ENCODE data around the gene ARPIN. TPM values are rescaled to one million over a fixed set of nuclear protein-coding genes. Genes with fewer than 3 reads are reported as not detected.
A peak's percentile ranks its signal among the peaks of the same experiment; 100 is the strongest.

ARPIN gene
- total RNA-seq, 1 experiment from 2014 or later, result 30.4 TPM

- no peak overlapping the region for H3K27ac ChIP-seq
- no peak for DNase-seq
- intact Hi-C loops (cut with micrococcal nuclease; ENCODE audit: unreplicated experiment), result no loop called here
- TF ChIP-seq EZH2 (IDR thresholded peaks at IDR 0.05; ENCODE audit: low read depth) (no peak), CTCF (conservative IDR thresholded peaks at IDR 0.05) (no peak)
- no peaks in the 10 kb centered on the region for H3K9me2 ChIP-seq (ENCODE audit: insufficient read depth)
- ChIA-PET POLR2A (ENCODE audit: unreplicated experiment) (interaction anchor here (0.6 kb wide), 1 partner anchor 149 kb away, joined by 3 read pairs; no protein-coding TSS in a partner anchor), CTCF (no interaction called here)
- H3F3A ChIP-seq (ENCODE audit: insufficient read depth, low read depth), result peaks cover 19% of the 10 kb centered on the region; the same call in 1 of the 2 replicates
- H3K4me3 ChIP-seq, result no peak overlapping the region
- H3K27me3 ChIP-seq (ENCODE audit: insufficient read depth, low read depth), result no peaks in the 10 kb centered on the region
- no peaks in the 10 kb centered on the region for H4K20me1 ChIP-seq (ENCODE audit: insufficient read depth)
- H3K79me2 ChIP-seq (ENCODE audit: low read depth), result no peaks in the 10 kb centered on the region
- H3K36me3 ChIP-seq (ENCODE audit: low read depth), result peaks cover 19% of the 10 kb centered on the region; the same call in 1 of the 2 replicates
- no TSS peak for BruUV-seq (replicated peaks)
- H2AFZ ChIP-seq, result no peak overlapping the region
- H3K4me2 ChIP-seq, result no peak overlapping the region
- no peaks in the 10 kb centered on the region for H3K4me1 ChIP-seq (replicated peaks; ENCODE audit: insufficient read depth)
- H3K9me3 ChIP-seq (ENCODE audit: insufficient read depth, low read depth), result no peaks in the 10 kb centered on the region
Observed at GRCh38 chr15:89860431-89860830, 52.3 kb downstream of the ARPIN start.

GRCh38 chr15:89858661-89859458, 53.9 kb downstream of the ARPIN start:
- peak in 1 of 2 experiments; percentile 62 for DNase-seq
- Histone ChIP-seq H4K20me1 (ENCODE audit: insufficient read depth) (no peaks in the 10 kb centered on the region), H3K79me2 (ENCODE audit: low read depth) (no peaks in the 10 kb centered on the region), H3K27me3 (ENCODE audit: insufficient read depth, low read depth) (no peaks in the 10 kb centered on the region), H3K4me2 (no peak overlapping the region), H3K9me2 (ENCODE audit: insufficient read depth) (no peaks in the 10 kb centered on the region), H3K4me1 (replicated peaks; ENCODE audit: insufficient read depth) (no peaks in the 10 kb centered on the region), H3K4me3 (no peak overlapping the region), H3K27ac (no peak overlapping the region), H3K9me3 (ENCODE audit: insufficient read depth, low read depth) (no peaks in the 10 kb centered on the region), H3K36me3 (ENCODE audit: low read depth) (peaks cover 19% of the 10 kb centered on the region; the same call in 1 of the 2 replicates), H3F3A (ENCODE audit: insufficient read depth, low read depth) (0 out of 2 replicates have a peak, but pooled peaks cover 10% of the 10 kb centered on the region), H2AFZ (no peak overlapping the region)
- CTCF ChIA-PET, result no interaction called here
- TF ChIP-seq EZH2 (IDR thresholded peaks at IDR 0.05; ENCODE audit: low read depth) (no peak), CTCF (conservative IDR thresholded peaks at IDR 0.05) (no peak)
- POLR2A ChIA-PET (ENCODE audit: unreplicated experiment), result no interaction called here
- no TSS peak for BruUV-seq (replicated peaks)
- intact Hi-C loops (cut with micrococcal nuclease; ENCODE audit: unreplicated experiment), result no loop called here

GRCh38 chr15:89857673-89858072, 55.1 kb downstream of the ARPIN start:
- Histone ChIP-seq H3K79me2 (ENCODE audit: low read depth) (no peaks in the 10 kb centered on the region), H3K4me1 (replicated peaks; ENCODE audit: insufficient read depth) (no peaks in the 10 kb centered on the region), H3K9me2 (ENCODE audit: insufficient read depth) (no peaks in the 10 kb centered on the region), H3K4me2 (no peak overlapping the region), H3F3A (ENCODE audit: insufficient read depth, low read depth) (peaks cover 17% of the 10 kb centered on the region; the same call in 1 of the 2 replicates), H3K36me3 (ENCODE audit: low read depth) (peaks cover 19% of the 10 kb centered on the region), H3K27ac (no peak overlapping the region), H3K4me3 (no peak overlapping the region), H4K20me1 (ENCODE audit: insufficient read depth) (no peaks in the 10 kb centered on the region), H3K9me3 (ENCODE audit: insufficient read depth, low read depth) (no peaks in the 10 kb centered on the region), H3K27me3 (ENCODE audit: insufficient read depth, low read depth) (no peaks in the 10 kb centered on the region), H2AFZ (no peak overlapping the region)
- BruUV-seq (replicated peaks), result no TSS peak
- ChIA-PET POLR2A (ENCODE audit: unreplicated experiment) (interaction anchor here (0.7 kb wide), 1 partner anchor 21 kb away, joined by 5 read pairs; no protein-coding TSS in a partner anchor), CTCF (no interaction called here)
- intact Hi-C loops (cut with micrococcal nuclease; ENCODE audit: unreplicated experiment), result no loop called here
- no peak for DNase-seq
- TF ChIP-seq EZH2 (IDR thresholded peaks at IDR 0.05; ENCODE audit: low read depth) (no peak), CTCF (conservative IDR thresholded peaks at IDR 0.05) (no peak)
